B cell (primary cell): ENCODE results near the gene PRODH2. TPM values are rescaled to one million over a fixed set of nuclear protein-coding genes. Genes with fewer than 3 reads are reported as not detected.

Source experiments
- ATAC-seq: fragments of 200-7000 bp; cut with Tn5 transposase; one replicate; pipeline ENCODE4 v1.10.0; 2021; ENCODE audit warnings: low read depth, mild to moderate bottlenecking, moderate number of reproducible peaks, moderate library complexity
- CTCF ChIA-PET: fragments of 350-600 bp; sonication (Branson Sonifier 250); formaldehyde crosslinking; loops from one replicate; lab custom pipeline; 2021; ENCODE audit warnings: antibody characterized with exemption, inconsistent platforms; lab: Charles Lee
- POLR2A ChIA-PET: fragments of 350-600 bp; sonication (Branson Sonifier 250); formaldehyde crosslinking; loops from one replicate; lab custom pipeline; 2021; ENCODE audit warnings: antibody characterized with exemption; lab: Charles Lee
- DNase-seq: peaks from one replicate; pipeline ENCODE4 v3.0.0; 2013
- H2AFZ ChIP-seq: 2 replicates; pipeline ENCODE4 v1.6.1; 2012; ENCODE audit warnings: mild to moderate bottlenecking, low read depth, low read length; ENCODE audit not compliant: insufficient read depth, poor library complexity, severe bottlenecking
- H3K27ac ChIP-seq, 2 donors: 1 replicate in 1 of 2; 2 replicates in 1 of 2; pipeline ENCODE4 v1.5.1; 2012 to 2013; ENCODE audit warnings: low read length in 2 of 2, mild to moderate bottlenecking in 2 of 2, moderate library complexity in 1 of 2
- H3K27me3 ChIP-seq, 4 experiments: fragments of 200-600 bp in 1 of 4; sonication (generic) in 1 of 4; replicated peaks in 1 of 4; 1 replicate in 2 of 4; 2 replicates in 2 of 4; pipeline versions ENCODE4 v1.6.1 to v1.7.0; 2013 to 2016; ENCODE audit warnings: low read length in 3 of 4, mild to moderate bottlenecking in 2 of 4, mixed read lengths in 1 of 4, moderate library complexity in 1 of 4; ENCODE audit not compliant: insufficient read depth in 4 of 4, control insufficient read depth in 3 of 4; ENCODE audit errors: control extremely low read depth in 1 of 4
- H3K36me3 ChIP-seq, 2 experiments: replicated peaks in 1 of 2; 1 replicate in 1 of 2; 2 replicates in 1 of 2; pipeline versions ENCODE4 v1.6.1 to v1.7.1; 2013; ENCODE audit warnings: low read length in 1 of 2; ENCODE audit not compliant: insufficient read depth in 2 of 2, control insufficient read depth in 1 of 2; ENCODE audit errors: control extremely low read depth in 1 of 2, extremely low read depth in 1 of 2
- H3K4me1 ChIP-seq, 2 donors: fragments of 200-600 bp in 1 of 2; sonication (generic) in 1 of 2; 1 replicate in 1 of 2; 2 replicates in 1 of 2; pipeline versions ENCODE4 v1.5.1 to v1.6.1; 2013 to 2017; ENCODE audit warnings: low read length in 2 of 2; ENCODE audit not compliant: control insufficient read depth in 2 of 2, insufficient read depth in 2 of 2
- H3K4me2 ChIP-seq: replicated peaks from 2 replicates; pipeline ENCODE3; 2012; ENCODE audit warnings: mild to moderate bottlenecking, low read depth, low read length; ENCODE audit not compliant: poor library complexity, severe bottlenecking
- H3K4me3 ChIP-seq, 5 experiments: fragments of 200-600 bp in 1 of 5; sonication (generic) in 1 of 5; 1 replicate in 3 of 5; 2 replicates in 2 of 5; pipeline versions ENCODE4 v1.5.1 to v1.7.0; 2011 to 2016; ENCODE audit warnings: low read length in 4 of 5, mild to moderate bottlenecking in 4 of 5, low read depth in 2 of 5, control low read depth in 1 of 5, moderate library complexity in 1 of 5; ENCODE audit not compliant: insufficient read depth in 1 of 5; ENCODE audit errors: control extremely low read depth in 1 of 5, extremely low read depth in 1 of 5
- H3K79me2 ChIP-seq: fragments of 200-600 bp; sonication (generic); one replicate; pipeline ENCODE4 v1.6.0; 2016; ENCODE audit warnings: low read length; ENCODE audit not compliant: control insufficient read depth, insufficient read depth
- H3K9ac ChIP-seq: fragments of 200-600 bp; sonication (generic); 2 replicates; pipeline ENCODE4 v1.6.1; 2017; ENCODE audit warnings: mild to moderate bottlenecking, low read length, moderate library complexity
- H3K9me3 ChIP-seq, 3 donors: one replicate each; pipeline versions ENCODE4 v1.6.1 to v1.7.1; 2013; ENCODE audit warnings: low read length in 2 of 3; ENCODE audit not compliant: control insufficient read depth in 2 of 3, insufficient read depth in 1 of 3; ENCODE audit errors: control extremely low read depth in 1 of 3
- H4K20me1 ChIP-seq: 2 replicates; pipeline ENCODE4 v1.6.0; 2012; ENCODE audit warnings: mild to moderate bottlenecking, low read length; ENCODE audit not compliant: insufficient read depth, control insufficient read depth, poor library complexity, severe bottlenecking
- H3K27ac Mint-ChIP-seq: one replicate; pipeline ENCODE4 v1.8.0; 2021; ENCODE audit warnings: mixed read lengths
- H3K27me3 Mint-ChIP-seq: one replicate; pipeline ENCODE4 v1.8.0; 2021; ENCODE audit warnings: mixed read lengths
- H3K4me1 Mint-ChIP-seq: one replicate; pipeline ENCODE4 v1.8.0; 2021; ENCODE audit warnings: mixed read lengths
- H3K4me3 Mint-ChIP-seq: one replicate; pipeline ENCODE4 v1.8.0; 2021; ENCODE audit warnings: mixed read lengths
- H3K9me3 Mint-ChIP-seq: one replicate; pipeline ENCODE4 v1.8.0; 2022; ENCODE audit warnings: mixed read lengths; ENCODE audit not compliant: insufficient read depth
- CTCF ChIP-seq: fragments of 200-600 bp; IDR thresholded peaks from one replicate; pipeline ENCODE4 v1.8.0; 2022; ENCODE audit warnings: antibody characterized with exemption, mild to moderate bottlenecking
- EZH2 ChIP-seq: IDR thresholded peaks from 2 replicates; pipeline ENCODE4 v1.6.1; 2012; ENCODE audit warnings: borderline replicate concordance, low read depth, mild to moderate bottlenecking, moderate library complexity, low read length; ENCODE audit not compliant: insufficient read depth, poor library complexity, severe bottlenecking
- WGBS: methylation state at CpG from one replicate; pipeline ENCODE4 v1.1.5; 2013; ENCODE audit warnings: missing lambda C conversion rate; ENCODE audit not compliant: insufficient coverage; 5-methylcytosine and 5-hydroxymethylcytosine counted together
- intact Hi-C: fragments of 100-400 bp; cut with micrococcal nuclease; formaldehyde crosslinking; loops from one replicate; pipeline ENCODE4 v1.10.0; 2022
- polyA plus RNA-seq: library from polyadenylated mRNA; depleted of rRNA; stranded (reverse); fragments of >200 nt; gene quantifications from 2 replicates; pipeline ENCODE4 v1.2.3, GENCODE V29; 2012
- total RNA-seq, 2 donors: library from RNA; stranded (reverse); fragments of 120-200 nt in 1 of 2; gene quantifications; 1 replicate in 1 of 2; 2 replicates in 1 of 2; pipeline versions ENCODE4 v1.2.3 to v1.2.4, GENCODE V29; 2013 to 2022

Gene PRODH2
- total and polyA plus RNA-seq, 2 donors (not counting 1 experiment from before 2014, with no cell fraction given) = not detected

DNA sequence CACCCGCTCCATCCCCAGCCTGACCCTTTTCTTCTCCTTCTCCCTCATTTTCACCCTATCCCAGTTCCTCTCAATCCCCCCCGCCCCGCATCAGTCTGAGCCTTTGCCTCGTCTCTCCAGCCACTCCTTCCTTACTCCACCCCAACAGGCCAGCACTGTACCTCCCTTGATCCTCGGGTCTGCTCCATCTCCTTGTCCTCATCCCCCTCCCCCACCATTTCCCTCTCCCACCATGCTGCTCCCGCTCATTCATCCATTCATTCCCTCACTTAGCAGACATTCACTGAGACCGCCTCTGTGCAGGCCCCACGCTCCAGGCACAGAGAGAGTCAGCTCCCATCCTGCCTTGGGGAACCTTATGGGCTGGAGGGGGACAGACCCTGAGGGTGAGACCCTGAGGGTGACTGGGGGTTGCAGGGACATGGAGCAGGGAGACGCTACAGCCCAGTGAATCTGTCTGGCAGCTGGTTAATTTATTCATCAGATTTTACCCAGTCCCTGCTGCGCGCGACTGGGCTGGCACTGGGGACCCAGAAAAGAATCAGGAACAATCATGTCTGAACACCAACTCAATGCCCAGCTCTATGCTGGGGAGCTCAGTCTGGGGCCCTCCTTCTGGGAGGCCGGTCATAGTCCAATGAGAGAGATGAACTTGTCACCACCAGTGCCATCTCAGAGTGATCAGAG, 36.4 kb downstream of the PRODH2 start:
- H3K9ac ChIP-seq = peak overlapping the region; percentile 62
- TF ChIP-seq CTCF (no peak), EZH2 (no peak)
- H4K20me1 ChIP-seq = no peaks in the 10 kb centered on the region
- H3K4me1 ChIP-seq = peaks cover 10 to 16% of the 10 kb centered on the region in 2 donors
- H3K9me3 ChIP-seq = no peaks in the 10 kb centered on the region
- peak overlapping the region; percentile 76 for H3K4me3 Mint-ChIP-seq
- H2AFZ ChIP-seq = peak overlapping the region; percentile 73
- CTCF ChIA-PET = no interaction called here
- no peaks in the 10 kb centered on the region for H3K9me3 Mint-ChIP-seq
- peak overlapping the region; percentile 90 for H3K4me2 ChIP-seq
- no peak overlapping the region for H3K27ac ChIP-seq
- no peaks in the 10 kb centered on the region for H3K27me3 ChIP-seq
- DNase-seq (no peak), ATAC-seq (no peak)
- WGBS = 68% methylated on average over 12 of the region's 13 CpGs
- H3K79me2 ChIP-seq = peaks cover 4% of the 10 kb centered on the region
- H3K27me3 Mint-ChIP-seq = no peaks in the 10 kb centered on the region
- peaks cover 10% of the 10 kb centered on the region for H3K4me1 Mint-ChIP-seq
- H3K27ac Mint-ChIP-seq = no peak overlapping the region
- POLR2A ChIA-PET = interaction anchor here (0.6 kb wide), 1 partner anchor 566 kb away, joined by 4 read pairs; no protein-coding TSS in a partner anchor
- H3K36me3 ChIP-seq = peaks cover 0 to 2% of the 10 kb centered on the region in 2 experiments
- H3K4me3 ChIP-seq = peak overlapping the region in 4 of 5 experiments; percentile 52 to 68 (median 60)
- intact Hi-C loops = no loop called here
